Measurements from ENCODE around the gene TRAF4. TPM values are rescaled to one million over a fixed set of nuclear protein-coding genes. Genes with fewer than 3 reads are reported as not detected.

The TRAF4 gene
- total RNA-seq, 1 experiment from 2014 or later = 40.7 TPM

DNA sequence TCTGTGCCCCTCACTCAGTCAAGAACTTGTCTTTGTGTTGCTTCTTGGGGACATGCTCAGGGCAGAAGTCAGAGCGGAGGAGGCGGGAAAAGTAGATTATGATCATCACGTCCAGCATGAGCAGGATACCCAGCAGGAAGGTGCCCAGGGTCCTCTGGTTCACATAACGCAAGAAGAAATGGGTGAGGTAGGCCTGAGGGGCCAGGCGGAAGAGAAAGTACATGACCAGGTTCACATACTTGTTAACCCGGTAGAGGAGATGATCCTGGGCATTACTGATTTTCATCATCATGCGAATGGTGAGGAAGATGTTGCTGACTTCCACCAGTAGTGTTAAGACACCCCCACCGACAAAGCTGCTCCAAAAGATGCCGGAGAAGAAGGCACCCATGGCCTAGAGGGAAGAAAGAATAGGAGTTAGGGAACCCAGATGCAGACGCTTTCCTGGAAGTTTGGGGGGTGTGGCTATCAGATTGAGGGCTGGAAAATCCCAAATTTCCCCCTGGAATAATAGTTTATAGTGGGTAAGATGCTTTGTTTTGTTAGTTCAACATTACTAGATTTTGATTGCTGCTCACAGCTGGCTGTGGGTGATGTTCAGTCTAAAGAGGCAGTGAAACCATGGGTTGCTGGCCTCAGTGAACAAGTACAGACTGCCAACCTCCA is 19.2 kb upstream of the TRAF4 start:
- peaks cover 28% of the 10 kb centered on the region for H3K79me2 ChIP-seq (ENCODE audit: low read length)
- DNase-seq = peak; percentile 72
- no peaks in the 10 kb centered on the region for H3K27me3 ChIP-seq (ENCODE audit: low read length)
- H2AFZ ChIP-seq (ENCODE audit: low read length) = no peak overlapping the region
- H3K4me3 ChIP-seq (ENCODE audit: low read length) = peak overlapping the region; percentile 65
- H4K20me1 ChIP-seq (ENCODE audit: insufficient read depth, low read depth, low read length) = peaks cover 28% of the 10 kb centered on the region; the same call in 1 of the 2 replicates
- H3K36me3 ChIP-seq (ENCODE audit: insufficient read depth, low read length) = peaks cover 36% of the 10 kb centered on the region
- peaks cover 66% of the 10 kb centered on the region for H3K4me1 ChIP-seq (ENCODE audit: low read length)
- H3K9me3 ChIP-seq (ENCODE audit: low read length) = no peaks in the 10 kb centered on the region
- H3K9me2 ChIP-seq (replicated peaks; ENCODE audit: insufficient read depth, low read length) = no peaks in the 10 kb centered on the region
- H3K27ac ChIP-seq (ENCODE audit: low read length) = peak overlapping the region; percentile 73
- H3K4me2 ChIP-seq (ENCODE audit: low read depth, low read length, poor library complexity, severe bottlenecking) = peak overlapping the region; percentile 70
- H3K9ac ChIP-seq (ENCODE audit: low read length) = peak overlapping the region; percentile 77

DNA sequence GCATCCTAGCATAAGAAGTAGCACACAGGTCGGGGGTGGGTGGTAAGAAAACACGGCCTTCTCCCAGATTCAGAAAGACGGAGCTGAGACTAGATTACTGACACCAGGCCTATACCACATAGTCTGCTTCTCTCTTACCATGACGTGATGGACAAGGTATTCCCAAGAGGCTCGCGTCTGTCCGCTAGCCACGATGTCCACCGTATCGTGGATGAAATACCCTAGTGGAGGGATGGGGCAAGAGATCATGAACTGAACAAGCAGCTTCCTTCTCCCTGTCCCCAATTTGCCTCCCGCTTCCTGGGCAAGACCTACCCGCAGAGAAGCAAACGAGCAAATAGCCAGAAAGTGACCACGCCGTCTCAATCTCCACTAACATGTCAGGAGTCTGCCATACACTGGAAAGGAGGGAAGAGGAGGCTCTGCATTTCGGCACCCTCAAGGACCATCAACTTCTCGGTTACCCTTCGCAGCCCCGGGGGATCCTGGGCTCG is 18.6 kb upstream of the TRAF4 start:
- Histone ChIP-seq H3K27me3 (ENCODE audit: low read length) (no peaks in the 10 kb centered on the region), H3K4me3 (ENCODE audit: low read length) (peak overlapping the region; percentile 65), H3K4me1 (ENCODE audit: low read length) (peaks cover 66% of the 10 kb centered on the region), H4K20me1 (ENCODE audit: insufficient read depth, low read depth, low read length) (peaks cover 28% of the 10 kb centered on the region; the same call in 1 of the 2 replicates), H3K27ac (ENCODE audit: low read length) (peak overlapping the region; percentile 73), H2AFZ (ENCODE audit: low read length) (no peak overlapping the region), H3K4me2 (ENCODE audit: low read depth, low read length, poor library complexity, severe bottlenecking) (peak overlapping the region; percentile 70), H3K36me3 (ENCODE audit: insufficient read depth, low read length) (peaks cover 35% of the 10 kb centered on the region), H3K9me2 (replicated peaks; ENCODE audit: insufficient read depth, low read length) (no peaks in the 10 kb centered on the region), H3K9me3 (ENCODE audit: low read length) (no peaks in the 10 kb centered on the region), H3K9ac (ENCODE audit: low read length) (peak overlapping the region; percentile 77), H3K79me2 (ENCODE audit: low read length) (peaks cover 24% of the 10 kb centered on the region)
- DNase-seq = peak; percentile 88

DNA sequence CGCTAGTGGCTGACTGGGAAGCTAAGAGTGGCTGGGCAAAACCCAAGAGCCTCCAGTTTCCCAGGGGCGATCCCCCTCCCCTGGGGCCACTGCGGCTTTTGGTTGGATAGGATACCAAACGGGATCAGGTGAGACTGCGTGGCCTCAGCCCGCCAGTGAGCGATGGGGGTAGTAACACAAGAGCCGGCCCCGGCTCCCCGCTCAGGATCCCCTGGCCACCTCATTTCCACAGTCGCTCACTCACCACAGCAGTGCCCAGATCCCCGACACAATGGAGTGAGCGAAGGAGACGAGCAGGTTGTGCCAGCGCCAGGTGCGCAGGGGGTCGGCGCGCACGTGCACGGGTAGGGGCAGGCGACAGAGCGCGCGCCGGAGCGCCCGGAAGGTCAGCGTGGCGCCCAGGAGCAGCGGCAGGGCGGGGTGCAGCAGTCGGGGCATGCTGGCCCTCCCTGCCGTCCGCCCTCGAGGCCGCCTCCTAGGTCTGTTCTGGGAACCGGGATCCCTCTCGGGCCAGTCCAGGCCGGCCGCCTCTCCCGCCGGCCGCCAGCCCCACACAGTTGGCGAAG is 18.1 kb upstream of the TRAF4 start:
- Histone ChIP-seq H3K36me3 (ENCODE audit: insufficient read depth, low read length) (peaks cover 31% of the 10 kb centered on the region), H3K79me2 (ENCODE audit: low read length) (peaks cover 19% of the 10 kb centered on the region), H3K27ac (ENCODE audit: low read length) (peak overlapping the region; percentile 73), H3K4me3 (ENCODE audit: low read length) (peak overlapping the region; percentile 65), H3K9me3 (ENCODE audit: low read length) (no peaks in the 10 kb centered on the region), H3K9me2 (replicated peaks; ENCODE audit: insufficient read depth, low read length) (no peaks in the 10 kb centered on the region), H3K4me2 (ENCODE audit: low read depth, low read length, poor library complexity, severe bottlenecking) (peak overlapping the region; percentile 70), H3K27me3 (ENCODE audit: low read length) (no peaks in the 10 kb centered on the region), H4K20me1 (ENCODE audit: insufficient read depth, low read depth, low read length) (peaks cover 26% of the 10 kb centered on the region; the same call in 1 of the 2 replicates), H3K4me1 (ENCODE audit: low read length) (peaks cover 66% of the 10 kb centered on the region), H3K9ac (ENCODE audit: low read length) (peak overlapping the region; percentile 77), H2AFZ (ENCODE audit: low read length) (no peak overlapping the region)
- peak; percentile 92 for DNase-seq

DNA sequence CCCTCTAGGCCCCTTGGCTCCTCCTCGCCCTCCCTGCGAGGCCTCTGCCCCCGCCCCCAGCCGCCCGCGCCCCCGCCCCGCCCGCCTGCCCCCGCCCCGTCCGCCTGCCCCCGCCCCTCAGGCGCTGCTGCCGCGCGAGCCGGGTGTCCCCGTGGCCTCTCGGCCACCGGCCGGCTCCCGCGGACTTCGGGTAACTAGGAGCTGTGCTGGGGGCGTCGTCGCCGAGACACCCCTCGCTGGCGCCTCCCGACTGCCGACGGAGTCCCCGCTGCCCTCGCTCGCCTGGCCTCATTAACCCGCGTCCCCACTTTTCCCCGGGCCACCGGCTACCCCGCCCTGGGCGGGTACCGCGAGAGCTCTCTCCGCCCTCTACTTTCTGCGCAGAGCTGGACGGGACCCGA is 17.6 kb upstream of the TRAF4 start, which contains the start of gene TLCD1:
Gene TLCD1 (minus strand): TSS at position 8 of the 401 bp plus-strand sequence. CDS start 136 bp downstream, outside the sequence.
- peak; percentile 94 for DNase-seq
- Histone ChIP-seq H3K9me3 (ENCODE audit: low read length) (no peaks in the 10 kb centered on the region), H3K9ac (ENCODE audit: low read length) (peak within 1 kb of the TSS; percentile 77), H3K79me2 (ENCODE audit: low read length) (peaks cover 14% of the 10 kb centered on the region), H3K4me2 (ENCODE audit: low read depth, low read length, poor library complexity, severe bottlenecking) (peak within 1 kb of the TSS; percentile 94), H3K27ac (ENCODE audit: low read length) (peak within 1 kb of the TSS; percentile 85), H2AFZ (ENCODE audit: low read length) (peak within 1 kb of the TSS; percentile 95; the same call in 1 of the 2 replicates), H3K4me3 (ENCODE audit: low read length) (peak within 1 kb of the TSS; percentile 81), H3K27me3 (ENCODE audit: low read length) (no peaks in the 10 kb centered on the region), H3K9me2 (replicated peaks; ENCODE audit: insufficient read depth, low read length) (no peaks in the 10 kb centered on the region), H3K36me3 (ENCODE audit: insufficient read depth, low read length) (peaks cover 26% of the 10 kb centered on the region), H4K20me1 (ENCODE audit: insufficient read depth, low read depth, low read length) (peaks cover 21% of the 10 kb centered on the region; the same call in 1 of the 2 replicates), H3K4me1 (ENCODE audit: low read length) (peaks cover 65% of the 10 kb centered on the region)

DNA sequence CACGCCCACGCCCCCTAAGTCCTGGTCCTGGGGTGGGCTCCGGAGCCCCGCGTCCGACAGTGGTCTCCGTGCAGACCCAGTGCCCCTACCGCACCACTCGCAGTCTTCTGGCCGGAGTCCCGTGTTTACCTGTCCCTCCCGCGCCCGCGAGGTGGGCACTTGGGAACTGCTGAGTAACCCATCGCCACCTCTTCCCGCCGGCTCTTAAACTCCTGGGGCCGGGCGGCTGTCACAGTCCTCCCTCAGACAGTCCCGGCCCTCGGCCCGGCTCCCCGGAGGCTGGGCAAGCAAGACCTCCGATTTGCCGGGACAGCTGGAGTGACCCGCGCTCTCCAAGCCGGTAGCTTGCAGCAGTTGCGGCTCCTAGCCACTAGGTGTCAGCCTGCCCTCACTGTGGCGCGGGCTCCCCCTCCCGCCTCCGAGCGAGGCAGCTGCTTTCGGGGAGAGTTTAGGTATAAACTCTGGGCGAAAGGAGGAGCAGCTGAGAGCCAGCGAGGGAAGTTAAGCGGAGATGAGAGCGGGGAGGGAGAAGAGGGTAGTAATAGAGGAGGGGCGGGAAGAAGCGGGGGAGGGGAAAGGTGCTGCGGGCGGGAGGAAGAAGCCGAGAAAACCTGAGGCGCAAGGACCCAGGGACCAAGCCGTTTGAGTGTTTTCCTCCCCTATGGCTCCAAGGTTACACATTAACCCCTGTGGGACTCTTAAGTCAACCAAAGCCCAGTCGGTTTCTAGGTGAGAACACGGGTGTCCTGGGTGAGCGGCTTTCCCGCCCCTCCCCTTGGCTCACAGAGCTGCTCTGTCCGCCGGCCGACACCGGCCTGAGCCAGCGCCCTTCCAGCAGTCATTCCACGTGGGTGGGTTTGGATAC is 17.0 kb upstream of the TRAF4 start:
- peak overlapping the region; percentile 77 for H3K9ac ChIP-seq (ENCODE audit: low read length)
- H3K27ac ChIP-seq (ENCODE audit: low read length) = peak overlapping the region; percentile 85
- no peaks in the 10 kb centered on the region for H3K9me2 ChIP-seq (replicated peaks; ENCODE audit: insufficient read depth, low read length)
- peak overlapping the region; percentile 95; the same call in 1 of the 2 replicates for H2AFZ ChIP-seq (ENCODE audit: low read length)
- peaks cover 59% of the 10 kb centered on the region for H3K4me1 ChIP-seq (ENCODE audit: low read length)
- H3K4me3 ChIP-seq (ENCODE audit: low read length) = peak overlapping the region; percentile 81
- H3K27me3 ChIP-seq (ENCODE audit: low read length) = no peaks in the 10 kb centered on the region
- H3K4me2 ChIP-seq (ENCODE audit: low read depth, low read length, poor library complexity, severe bottlenecking) = peak overlapping the region; percentile 94
- DNase-seq = peak; percentile 97
- H3K36me3 ChIP-seq (ENCODE audit: insufficient read depth, low read length) = peaks cover 20% of the 10 kb centered on the region
- H4K20me1 ChIP-seq (ENCODE audit: insufficient read depth, low read depth, low read length) = peaks cover 15% of the 10 kb centered on the region; the same call in 1 of the 2 replicates
- no peaks in the 10 kb centered on the region for H3K9me3 ChIP-seq (ENCODE audit: low read length)
- peaks cover 8% of the 10 kb centered on the region for H3K79me2 ChIP-seq (ENCODE audit: low read length)

DNA sequence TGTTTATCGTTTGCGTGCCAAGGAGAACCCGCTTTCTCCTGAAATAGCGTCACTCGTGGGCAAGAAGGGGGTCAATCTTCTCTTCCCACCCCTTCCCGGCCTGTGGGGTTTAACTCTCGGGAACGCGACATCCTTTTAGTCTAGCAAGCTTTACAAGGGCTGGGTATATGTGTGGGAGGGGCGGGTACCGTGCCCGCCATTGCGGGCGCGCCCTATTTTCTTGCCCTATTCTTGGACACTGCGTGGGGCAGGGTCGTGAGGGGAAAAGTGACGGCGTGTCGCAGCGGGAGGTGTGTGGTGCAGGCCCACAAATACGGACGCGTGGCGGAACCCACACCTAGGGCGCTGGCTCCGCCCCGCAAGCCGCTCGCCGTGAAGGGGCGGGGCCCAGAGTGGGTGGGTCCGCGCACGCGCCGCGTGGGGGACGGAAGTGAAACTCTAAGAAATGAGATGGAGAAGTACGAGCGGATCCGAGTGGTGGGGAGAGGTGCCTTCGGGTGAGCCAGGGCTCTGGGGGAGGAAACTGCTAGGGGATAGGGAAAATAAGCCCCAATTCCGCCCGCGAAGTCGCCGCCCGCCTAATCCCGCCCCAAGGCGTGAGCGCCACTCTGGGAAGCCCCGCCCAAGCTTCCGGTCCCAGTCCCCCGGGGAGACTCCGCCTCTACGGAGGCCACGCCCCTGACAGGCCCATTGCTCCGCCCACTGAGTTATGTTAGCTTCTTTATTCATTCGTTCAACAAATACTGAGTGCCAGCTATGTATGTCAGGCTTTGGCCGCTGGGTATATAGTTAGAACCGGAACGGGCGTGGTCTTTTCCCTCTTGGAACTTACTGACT is 15.2 kb upstream of the TRAF4 start, which contains the start of gene NEK8:
Gene NEK8 (plus strand): TSS at position 425 of the 837 bp plus-strand sequence. CDS start 26 bp downstream, at position 451.
- Histone ChIP-seq H4K20me1 (ENCODE audit: insufficient read depth, low read depth, low read length) (0 out of 2 replicates have a peak, but pooled peaks cover under 1% of the 10 kb centered on the region), H3K9ac (ENCODE audit: low read length) (peak within 1 kb of the TSS; percentile 77), H3K27me3 (ENCODE audit: low read length) (no peaks in the 10 kb centered on the region), H3K9me3 (ENCODE audit: low read length) (no peaks in the 10 kb centered on the region), H3K4me2 (ENCODE audit: low read depth, low read length, poor library complexity, severe bottlenecking) (peak within 1 kb of the TSS; percentile 94), H3K79me2 (ENCODE audit: low read length) (no peaks in the 10 kb centered on the region), H3K4me1 (ENCODE audit: low read length) (peaks cover 41% of the 10 kb centered on the region), H3K4me3 (ENCODE audit: low read length) (peak within 1 kb of the TSS; percentile 81), H2AFZ (ENCODE audit: low read length) (peak within 1 kb of the TSS; percentile 90), H3K27ac (ENCODE audit: low read length) (peak within 1 kb of the TSS; percentile 85), H3K36me3 (ENCODE audit: insufficient read depth, low read length) (peaks cover 4% of the 10 kb centered on the region; the same call in 1 of the 2 replicates), H3K9me2 (replicated peaks; ENCODE audit: insufficient read depth, low read length) (no peaks in the 10 kb centered on the region)
- peak; percentile 97 for DNase-seq

DNA sequence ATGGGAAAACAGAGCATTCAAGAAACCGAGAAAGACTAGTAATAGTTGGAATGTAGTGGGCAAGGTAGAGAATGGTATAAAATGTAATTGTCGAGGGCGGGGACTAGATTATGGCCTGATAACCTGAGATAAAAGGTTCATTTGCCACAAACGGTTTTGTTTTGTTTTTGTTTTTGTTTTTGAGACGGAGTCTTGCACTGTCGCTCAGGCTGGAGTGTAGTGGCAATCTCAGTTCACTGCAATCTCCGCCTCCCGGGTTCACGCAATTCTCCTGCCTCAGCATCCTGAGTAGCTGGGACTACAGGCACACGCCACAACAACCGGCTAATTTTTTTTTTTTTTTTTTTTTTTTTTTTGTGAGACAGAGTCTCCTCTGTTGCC is 13.9 kb upstream of the TRAF4 start:
- Histone ChIP-seq H3K27me3 (ENCODE audit: low read length) (no peaks in the 10 kb centered on the region), H3K27ac (ENCODE audit: low read length) (no peak overlapping the region), H3K9me2 (replicated peaks; ENCODE audit: insufficient read depth, low read length) (no peaks in the 10 kb centered on the region), H3K79me2 (ENCODE audit: low read length) (no peaks in the 10 kb centered on the region), H3K4me2 (ENCODE audit: low read depth, low read length, poor library complexity, severe bottlenecking) (no peak overlapping the region), H2AFZ (ENCODE audit: low read length) (no peak overlapping the region), H3K9me3 (ENCODE audit: low read length) (no peaks in the 10 kb centered on the region), H3K4me1 (ENCODE audit: low read length) (peaks cover 30% of the 10 kb centered on the region), H3K9ac (ENCODE audit: low read length) (no peak overlapping the region), H3K36me3 (ENCODE audit: insufficient read depth, low read length) (no peaks in the 10 kb centered on the region), H4K20me1 (ENCODE audit: insufficient read depth, low read depth, low read length) (no peaks in the 10 kb centered on the region), H3K4me3 (ENCODE audit: low read length) (no peak overlapping the region)
- DNase-seq = no peak
